CD4-positive, CD25-positive, alpha-beta regulatory T cell (primary cell): ENCODE results near the gene KCNT1. TPM values are rescaled to one million over a fixed set of nuclear protein-coding genes. Genes with fewer than 3 reads are reported as not detected.
A peak's percentile ranks its signal among the peaks of the same experiment; 100 is the strongest.

ENCODE experiments used
- ATAC-seq, 2 donors: fragments of 150-1000 bp; cut with Tn5 transposase; one replicate each; pipeline ENCODE4 v1.10.0; 2021; ENCODE audit warnings: low read depth in 2 of 2, moderate number of reproducible peaks in 2 of 2, moderate library complexity in 1 of 2
- DNase-seq, 3 donors: peaks; one replicate each; pipeline versions ENCODE4 v3.0.0 to v3.0.0-alpha.2; 2012 to 2022; ENCODE audit warnings: mixed read lengths in 1 of 3
- H3K27ac ChIP-seq: one replicate; pipeline ENCODE4 v1.7.0; 2013; ENCODE audit warnings: mild to moderate bottlenecking, low read length; ENCODE audit not compliant: insufficient read depth, poor library complexity, severe bottlenecking
- H3K27me3 ChIP-seq: one replicate; pipeline ENCODE4 v1.7.0; 2013; ENCODE audit warnings: low read length; ENCODE audit not compliant: control insufficient read depth, insufficient read depth
- H3K36me3 ChIP-seq: one replicate; pipeline ENCODE4 v1.7.0; 2013; ENCODE audit warnings: mild to moderate bottlenecking, low read length, moderate library complexity; ENCODE audit not compliant: control insufficient read depth, insufficient read depth
- H3K4me1 ChIP-seq: 2 replicates; pipeline ENCODE4 v1.7.0; 2013; ENCODE audit warnings: mild to moderate bottlenecking, low read length; ENCODE audit not compliant: insufficient read depth, control insufficient read depth, poor library complexity, severe bottlenecking
- H3K4me3 ChIP-seq: one replicate; pipeline ENCODE4 v1.7.0; 2013; ENCODE audit warnings: low read depth, mild to moderate bottlenecking, low read length, moderate library complexity
- H3K9me3 ChIP-seq, 2 experiments: 1 replicate in 1 of 2; 2 replicates in 1 of 2; pipeline ENCODE4 v1.7.0; 2013; ENCODE audit warnings: low read length in 2 of 2, mild to moderate bottlenecking in 1 of 2, moderate library complexity in 1 of 2; ENCODE audit not compliant: control insufficient read depth in 2 of 2
- H3K27ac Mint-ChIP-seq, 3 donors: one replicate each; pipeline ENCODE4 v1.8.0; 2020 to 2022; ENCODE audit warnings: mild to moderate bottlenecking in 3 of 3, mixed read lengths in 3 of 3, moderate library complexity in 2 of 3
- H3K27me3 Mint-ChIP-seq: one replicate; pipeline ENCODE4 v1.8.0; 2022; ENCODE audit warnings: mild to moderate bottlenecking, mixed read lengths
- H3K36me3 Mint-ChIP-seq: one replicate; pipeline ENCODE4 v1.8.0; 2020; ENCODE audit warnings: mixed read lengths
- H3K4me1 Mint-ChIP-seq, 4 donors: one replicate each; pipeline ENCODE4 v1.8.0; 2020 to 2022; ENCODE audit warnings: mixed read lengths in 4 of 4, mild to moderate bottlenecking in 1 of 4
- H3K4me3 Mint-ChIP-seq, 4 donors: one replicate each; pipeline ENCODE4 v1.8.0; 2020 to 2022; ENCODE audit warnings: mild to moderate bottlenecking in 4 of 4, mixed read lengths in 4 of 4, moderate library complexity in 3 of 4
- H3K9me3 Mint-ChIP-seq, 7 donors: one replicate each; pipeline ENCODE4 v1.8.0; 2020 to 2022; ENCODE audit warnings: mixed read lengths in 7 of 7, mild to moderate bottlenecking in 3 of 7, moderate library complexity in 2 of 7
- polyA plus RNA-seq, 4 donors: library from polyadenylated mRNA; unstranded; fragments of 300-500 nt; fragmentation: Illumina TruSeq; gene quantifications; one replicate each; pipeline ENCODE4 v1.2.3, GENCODE V29; 2021
- total RNA-seq: library from RNA; stranded (reverse); gene quantifications from one replicate; pipeline ENCODE4 v1.2.3, GENCODE V29; 2022

The KCNT1 gene
- total and polyA plus RNA-seq, 5 donors from 2014 or later = not detected

DNA sequence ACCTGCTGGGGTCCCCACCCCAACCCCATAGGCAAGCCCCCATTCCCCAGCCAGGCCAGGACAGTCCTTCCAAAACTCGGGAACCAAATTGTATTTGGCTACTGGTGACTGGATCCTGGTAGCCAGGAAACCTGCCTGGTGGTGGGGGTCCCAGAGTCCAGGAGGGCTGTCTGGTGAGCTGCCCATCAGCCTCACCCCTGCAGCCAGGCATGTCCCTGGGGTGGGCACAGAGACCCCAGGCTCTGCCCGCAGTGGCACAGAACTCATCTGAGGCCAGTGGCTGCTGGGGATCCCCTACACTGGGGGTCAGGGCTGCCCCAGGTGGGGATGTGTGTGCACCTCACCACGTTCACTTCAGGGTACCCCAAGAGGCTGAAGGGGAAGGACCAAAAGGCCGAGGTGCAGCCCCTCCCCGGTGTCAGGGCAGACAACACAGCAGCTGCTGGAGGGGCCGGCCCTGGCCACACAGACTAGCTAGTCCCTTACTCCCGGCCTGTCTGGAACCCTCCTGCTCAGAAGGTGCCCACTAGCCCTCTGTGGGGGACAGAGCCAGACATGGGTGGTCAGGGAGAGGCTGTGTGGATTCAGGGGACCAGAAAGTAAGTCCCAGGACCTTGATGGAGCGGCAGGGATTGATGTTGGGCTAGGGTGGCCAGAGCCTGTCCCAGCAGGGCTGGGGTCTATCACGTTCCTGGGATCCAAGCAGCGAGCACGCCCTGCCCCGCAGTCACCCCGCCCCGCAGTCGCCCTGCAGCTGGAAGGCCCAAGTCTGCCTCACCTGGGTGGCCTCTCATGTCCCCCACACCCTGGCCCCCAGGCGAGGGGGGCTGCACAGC, 91.5 kb downstream of the KCNT1 start:
- Mint-ChIP-seq H3K27me3 (peaks cover 5% of the 10 kb centered on the region), H3K4me3 (no peak overlapping the region), H3K4me1 (peaks cover 0 to 3% (median 0%) of the 10 kb centered on the region in 4 donors), H3K9me3 (peaks cover 0 to 1% (median 0%) of the 10 kb centered on the region in 7 donors), H3K27ac (no peak overlapping the region), H3K36me3 (no peaks in the 10 kb centered on the region)
- Histone ChIP-seq H3K4me1 (no peaks in the 10 kb centered on the region), H3K27me3 (no peaks in the 10 kb centered on the region), H3K27ac (no peak overlapping the region), H3K4me3 (no peak overlapping the region), H3K36me3 (no peaks in the 10 kb centered on the region), H3K9me3 (no peaks in the 10 kb centered on the region)
- DNase-seq = no peak
- no peak for ATAC-seq

- Histone ChIP-seq H3K9me3 (no peaks in the 10 kb centered on the region), H3K27me3 (no peaks in the 10 kb centered on the region), H3K36me3 (no peaks in the 10 kb centered on the region), H3K4me1 (no peaks in the 10 kb centered on the region), H3K4me3 (no peak overlapping the region), H3K27ac (no peak overlapping the region)
- ATAC-seq (no peak), DNase-seq (no peak)
- Mint-ChIP-seq H3K4me1 (peaks cover 0 to 5% (median 0%) of the 10 kb centered on the region in 4 donors), H3K36me3 (no peaks in the 10 kb centered on the region), H3K9me3 (peaks cover 0 to 1% (median 0%) of the 10 kb centered on the region in 7 donors), H3K27me3 (peaks cover 5% of the 10 kb centered on the region), H3K27ac (no peak overlapping the region), H3K4me3 (no peak overlapping the region)
These were observed 92.0 kb downstream of the KCNT1 start for GRCh38 chr9:135794057-135794335.

GRCh38 chr9:135794361-135794885, 92.4 kb downstream of the KCNT1 start:
- Mint-ChIP-seq H3K27me3 (peaks cover 5% of the 10 kb centered on the region), H3K27ac (no peak overlapping the region), H3K4me1 (peaks cover 0 to 5% (median 0%) of the 10 kb centered on the region in 4 donors), H3K4me3 (no peak overlapping the region), H3K9me3 (peaks cover 0 to 1% (median 0%) of the 10 kb centered on the region in 7 donors), H3K36me3 (no peaks in the 10 kb centered on the region)
- Histone ChIP-seq H3K9me3 (no peaks in the 10 kb centered on the region), H3K27ac (no peak overlapping the region), H3K27me3 (no peaks in the 10 kb centered on the region), H3K36me3 (no peaks in the 10 kb centered on the region), H3K4me1 (no peaks in the 10 kb centered on the region), H3K4me3 (no peak overlapping the region)
- no peak for DNase-seq
- ATAC-seq = no peak

GRCh38 chr9:135795391-135795790, 93.4 kb downstream of the KCNT1 start:
- no peak overlapping the region for H3K4me3 ChIP-seq
- no peaks in the 10 kb centered on the region for H3K36me3 ChIP-seq
- H3K27ac ChIP-seq = no peak overlapping the region
- H3K4me1 Mint-ChIP-seq = peaks cover 0 to 5% (median 0%) of the 10 kb centered on the region in 4 donors
- H3K27me3 Mint-ChIP-seq = peaks cover 5% of the 10 kb centered on the region
- no peaks in the 10 kb centered on the region for H3K27me3 ChIP-seq
- no peaks in the 10 kb centered on the region for H3K4me1 ChIP-seq
- no peak for DNase-seq
- H3K27ac Mint-ChIP-seq = no peak overlapping the region
- no peaks in the 10 kb centered on the region for H3K9me3 ChIP-seq
- ATAC-seq = no peak
- H3K9me3 Mint-ChIP-seq = peaks cover 0 to 1% (median 0%) of the 10 kb centered on the region in 7 donors
- no peaks in the 10 kb centered on the region for H3K36me3 Mint-ChIP-seq
- no peak overlapping the region for H3K4me3 Mint-ChIP-seq

GRCh38 chr9:135796784-135797485, 95.0 kb downstream of the KCNT1 start:
- H3K9me3 Mint-ChIP-seq = peaks cover 0 to 3% (median 0%) of the 10 kb centered on the region in 7 donors
- DNase-seq (no peak), ATAC-seq (no peak)
- no peak overlapping the region for H3K4me3 ChIP-seq
- peaks cover 5% of the 10 kb centered on the region for H3K27me3 Mint-ChIP-seq
- H3K36me3 ChIP-seq = no peaks in the 10 kb centered on the region
- H3K4me1 Mint-ChIP-seq = peaks cover 0 to 5% (median 0%) of the 10 kb centered on the region in 4 donors
- H3K36me3 Mint-ChIP-seq = no peaks in the 10 kb centered on the region
- no peak overlapping the region for H3K27ac Mint-ChIP-seq
- H3K27ac ChIP-seq = no peak overlapping the region
- H3K4me3 Mint-ChIP-seq = no peak overlapping the region
- no peaks in the 10 kb centered on the region for H3K4me1 ChIP-seq
- H3K9me3 ChIP-seq = no peaks in the 10 kb centered on the region
- H3K27me3 ChIP-seq = no peaks in the 10 kb centered on the region

DNA sequence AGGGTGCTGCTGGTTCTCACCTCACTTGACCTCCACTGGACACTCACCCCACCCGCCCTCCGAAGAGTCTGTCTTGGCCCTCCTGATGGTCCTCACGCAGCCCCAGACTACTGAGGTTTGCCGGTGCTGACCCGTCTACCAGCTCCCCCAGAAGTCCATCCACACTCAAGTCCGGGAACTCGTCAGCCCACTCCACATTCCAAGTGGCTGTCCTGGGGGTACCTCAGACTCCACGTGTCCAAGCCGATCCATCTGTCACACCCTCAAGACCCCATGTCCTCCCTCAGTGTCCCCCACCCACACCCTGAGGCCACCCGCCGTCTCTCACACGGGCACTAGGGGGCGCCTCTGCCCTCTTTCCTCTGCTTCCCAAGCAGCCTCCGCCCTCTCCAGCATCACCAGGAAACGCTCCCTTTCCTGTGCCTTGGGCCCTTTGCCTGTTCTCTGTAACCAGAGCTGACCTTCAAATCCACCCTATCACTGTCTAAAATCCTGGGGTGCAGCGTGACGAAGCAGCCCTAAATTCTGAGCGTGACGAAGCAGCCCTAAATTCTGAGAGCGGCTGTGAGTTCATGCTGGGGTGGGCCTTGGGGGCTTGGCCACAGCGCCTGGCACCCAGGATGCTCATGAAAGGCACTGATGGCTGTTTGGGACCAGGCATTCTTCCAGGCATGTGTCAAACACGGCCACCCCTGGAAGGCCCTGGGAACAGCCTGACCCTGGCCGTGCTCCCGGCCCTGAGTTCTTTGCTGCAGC, 95.7 kb downstream of the KCNT1 start:
- ATAC-seq = no peak
- peak overlapping the region in 1 of 3 donors; percentile 15 for H3K27ac Mint-ChIP-seq

GRCh38 chr9:135798263-135798585, 96.2 kb downstream of the KCNT1 start:
- H3K36me3 Mint-ChIP-seq = no peaks in the 10 kb centered on the region

More for the DNA sequence above, 95.7 kb downstream of the KCNT1 start:
- Mint-ChIP-seq H3K4me3 (no peak overlapping the region), H3K36me3 (no peaks in the 10 kb centered on the region), H3K4me1 (peaks cover 0 to 5% (median 0%) of the 10 kb centered on the region in 4 donors), H3K9me3 (peaks cover 0 to 3% (median 0%) of the 10 kb centered on the region in 7 donors), H3K27me3 (peaks cover 5% of the 10 kb centered on the region)
- Histone ChIP-seq H3K4me1 (no peaks in the 10 kb centered on the region), H3K9me3 (no peaks in the 10 kb centered on the region), H3K4me3 (no peak overlapping the region), H3K36me3 (no peaks in the 10 kb centered on the region), H3K27ac (no peak overlapping the region), H3K27me3 (no peaks in the 10 kb centered on the region)
- no peak for DNase-seq

More at GRCh38 chr9:135798263-135798585, 96.2 kb downstream of the KCNT1 start:
- Histone ChIP-seq H3K27me3 (no peaks in the 10 kb centered on the region), H3K36me3 (no peaks in the 10 kb centered on the region), H3K9me3 (no peaks in the 10 kb centered on the region), H3K4me3 (no peak overlapping the region), H3K4me1 (no peaks in the 10 kb centered on the region), H3K27ac (no peak overlapping the region)
- Mint-ChIP-seq H3K4me3 (no peak overlapping the region), H3K27ac (no peak overlapping the region), H3K4me1 (peaks cover 0 to 5% (median 0%) of the 10 kb centered on the region in 4 donors), H3K9me3 (peaks cover 0 to 3% (median 0%) of the 10 kb centered on the region in 7 donors), H3K27me3 (peaks cover 5% of the 10 kb centered on the region)
- ATAC-seq (no peak), DNase-seq (no peak)
